Suprapubic skin (tissue), 3 donors: Measurements from ENCODE around the gene NRP1.

Source experiments
- POLR2A ChIP-seq, 2 donors: fragments of 450-650 bp; IDR thresholded peaks; one replicate each; pipeline ENCODE4 v1.6.1; 2017; ENCODE audit warnings: antibody characterized with exemption in 2 of 2, mild to moderate bottlenecking in 2 of 2, moderate library complexity in 2 of 2
- TF ChIP-seq, protein P1 (sequence below), 2 donors: fragments of 200-600 bp in 1 of 2; fragments of 450-650 bp in 1 of 2; sonication (generic) in 1 of 2; IDR thresholded peaks; one replicate each; pipeline ENCODE4 v1.5.1; 2016 to 2019; ENCODE audit warnings: antibody characterized with exemption in 2 of 2, mild to moderate bottlenecking in 1 of 2, moderate library complexity in 1 of 2

DNA sequence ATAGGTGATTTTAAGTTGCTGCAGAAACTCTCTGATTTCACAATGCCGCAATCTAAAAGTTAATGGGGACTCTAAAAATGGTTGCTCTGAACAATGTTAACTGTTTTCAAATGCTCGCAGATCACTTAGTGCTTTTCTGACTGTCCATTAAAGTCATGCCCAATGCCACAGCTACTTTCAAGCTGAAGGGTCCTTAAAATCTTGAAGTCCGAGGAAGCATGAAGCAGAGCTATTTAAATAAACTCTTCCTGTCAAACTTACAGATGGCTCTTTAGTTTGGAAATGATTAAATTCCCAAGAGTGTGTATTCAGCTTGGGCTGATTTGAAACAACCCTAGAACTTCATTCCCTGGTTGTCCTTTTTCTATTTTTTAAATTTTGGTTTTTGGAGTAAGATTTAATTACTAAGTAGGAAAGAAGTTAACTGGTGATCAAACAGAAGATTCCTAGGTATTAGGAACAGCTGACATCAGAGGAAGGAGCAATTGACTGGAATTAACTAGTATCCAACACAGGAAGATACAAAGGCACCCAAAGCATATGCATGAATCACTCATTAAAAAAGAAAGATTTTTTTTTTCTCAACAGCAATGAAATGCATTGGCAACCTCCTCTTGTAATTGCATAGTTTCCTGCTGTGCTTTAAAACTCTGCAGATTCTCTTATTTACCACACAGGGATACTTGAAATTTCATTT is 105.1 kb downstream of the NRP1 start:
- TF ChIP-seq, protein P1, sequence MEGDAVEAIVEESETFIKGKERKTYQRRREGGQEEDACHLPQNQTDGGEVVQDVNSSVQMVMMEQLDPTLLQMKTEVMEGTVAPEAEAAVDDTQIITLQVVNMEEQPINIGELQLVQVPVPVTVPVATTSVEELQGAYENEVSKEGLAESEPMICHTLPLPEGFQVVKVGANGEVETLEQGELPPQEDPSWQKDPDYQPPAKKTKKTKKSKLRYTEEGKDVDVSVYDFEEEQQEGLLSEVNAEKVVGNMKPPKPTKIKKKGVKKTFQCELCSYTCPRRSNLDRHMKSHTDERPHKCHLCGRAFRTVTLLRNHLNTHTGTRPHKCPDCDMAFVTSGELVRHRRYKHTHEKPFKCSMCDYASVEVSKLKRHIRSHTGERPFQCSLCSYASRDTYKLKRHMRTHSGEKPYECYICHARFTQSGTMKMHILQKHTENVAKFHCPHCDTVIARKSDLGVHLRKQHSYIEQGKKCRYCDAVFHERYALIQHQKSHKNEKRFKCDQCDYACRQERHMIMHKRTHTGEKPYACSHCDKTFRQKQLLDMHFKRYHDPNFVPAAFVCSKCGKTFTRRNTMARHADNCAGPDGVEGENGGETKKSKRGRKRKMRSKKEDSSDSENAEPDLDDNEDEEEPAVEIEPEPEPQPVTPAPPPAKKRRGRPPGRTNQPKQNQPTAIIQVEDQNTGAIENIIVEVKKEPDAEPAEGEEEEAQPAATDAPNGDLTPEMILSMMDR (IDR thresholded peaks at IDR 0.05) = no peak
- no peak for TF ChIP-seq POLR2A (IDR thresholded peaks at IDR 0.05)
